ENCODE measurements around the gene SLC40A1. TPM values are rescaled to one million over a fixed set of nuclear protein-coding genes. Genes with fewer than 3 reads are reported as not detected.

SLC40A1 gene
- total and polyA plus RNA-seq, 9 donors = 243 to 515 (median 361) TPM

- Histone ChIP-seq H3K9me3 (no peaks in the 10 kb centered on the region), H3K4me3 (no peak overlapping the region), H3K36me3 (no peaks in the 10 kb centered on the region), H3K27ac (no peak overlapping the region), H3K27me3 (no peaks in the 10 kb centered on the region), H3K4me1 (ENCODE audit: insufficient read depth) (peaks cover 3% of the 10 kb centered on the region)
- intact Hi-C loops (cut with DNase I) = no loop called here
- DNase-seq = no peak
- TF ChIP-seq POLR2A (IDR thresholded peaks at IDR 0.05) (no peak), EP300 (IDR thresholded peaks at IDR 0.05) (no peak), CTCF (IDR thresholded peaks at IDR 0.05) (no peak)
- 57 to 72% (median 68%) methylated on average over 3 of the region's 3 CpGs for WGBS, 3 donors
Observed at GRCh38 chr2:189536830-189537229, 43.8 kb downstream of the SLC40A1 start.

GRCh38 chr2:189534854-189535832, 45.4 kb downstream of the SLC40A1 start:
- intact Hi-C loops (cut with DNase I) = no loop called here
- TF ChIP-seq EP300 (IDR thresholded peaks at IDR 0.05) (no peak), POLR2A (IDR thresholded peaks at IDR 0.05) (no peak), CTCF (IDR thresholded peaks at IDR 0.05) (no peak)
- WGBS, 3 donors = 63 to 86% (median 79%) methylated on average over 1 of the region's 1 CpG
- no peak for DNase-seq
- H3K27ac ChIP-seq = no peak overlapping the region
- H3K9me3 ChIP-seq = no peaks in the 10 kb centered on the region
- no peaks in the 10 kb centered on the region for H3K27me3 ChIP-seq
- H3K36me3 ChIP-seq = no peaks in the 10 kb centered on the region
- no peak overlapping the region for H3K4me3 ChIP-seq
- peaks cover 3% of the 10 kb centered on the region for H3K4me1 ChIP-seq (ENCODE audit: insufficient read depth)

- H3K36me3 ChIP-seq = no peaks in the 10 kb centered on the region
- H3K27ac ChIP-seq = peak overlapping the region in 1 of 2 donors; percentile 42
- H3K4me3 ChIP-seq = no peak overlapping the region
- WGBS, 3 donors = 21 to 29% (median 29%) methylated on average over 6 of the region's 6 CpGs
- DNase-seq = no peak
- H3K27me3 ChIP-seq = no peaks in the 10 kb centered on the region
- H3K9me3 ChIP-seq = no peaks in the 10 kb centered on the region
- intact Hi-C loops (cut with DNase I) = no loop called here
- peaks cover 3% of the 10 kb centered on the region for H3K4me1 ChIP-seq (ENCODE audit: insufficient read depth)
- TF ChIP-seq EP300 (IDR thresholded peaks at IDR 0.05) (no peak), CTCF (IDR thresholded peaks at IDR 0.05) (no peak), POLR2A (IDR thresholded peaks at IDR 0.05) (no peak)
Observed at GRCh38 chr2:189533288-189534035, 47.1 kb downstream of the SLC40A1 start.

GRCh38 chr2:189530965-189531637, 49.5 kb downstream of the SLC40A1 start:
- TF ChIP-seq EP300 (IDR thresholded peaks at IDR 0.05) (no peak), POLR2A (IDR thresholded peaks at IDR 0.05) (no peak), CTCF (IDR thresholded peaks at IDR 0.05) (no peak)

More at GRCh38 chr2:189530965-189531637, 49.5 kb downstream of the SLC40A1 start:
- 94 to 97% (median 96%) methylated on average over 3 of the region's 3 CpGs for WGBS, 3 donors
- Histone ChIP-seq H3K4me1 (ENCODE audit: insufficient read depth) (peaks cover 6% of the 10 kb centered on the region), H3K27ac (no peak overlapping the region), H3K27me3 (no peaks in the 10 kb centered on the region), H3K9me3 (no peaks in the 10 kb centered on the region), H3K36me3 (no peaks in the 10 kb centered on the region), H3K4me3 (no peak overlapping the region)
- no peak for DNase-seq
- intact Hi-C loops (cut with DNase I) = no loop called here
